ENCODE data around the gene AXIN2.

DNA sequence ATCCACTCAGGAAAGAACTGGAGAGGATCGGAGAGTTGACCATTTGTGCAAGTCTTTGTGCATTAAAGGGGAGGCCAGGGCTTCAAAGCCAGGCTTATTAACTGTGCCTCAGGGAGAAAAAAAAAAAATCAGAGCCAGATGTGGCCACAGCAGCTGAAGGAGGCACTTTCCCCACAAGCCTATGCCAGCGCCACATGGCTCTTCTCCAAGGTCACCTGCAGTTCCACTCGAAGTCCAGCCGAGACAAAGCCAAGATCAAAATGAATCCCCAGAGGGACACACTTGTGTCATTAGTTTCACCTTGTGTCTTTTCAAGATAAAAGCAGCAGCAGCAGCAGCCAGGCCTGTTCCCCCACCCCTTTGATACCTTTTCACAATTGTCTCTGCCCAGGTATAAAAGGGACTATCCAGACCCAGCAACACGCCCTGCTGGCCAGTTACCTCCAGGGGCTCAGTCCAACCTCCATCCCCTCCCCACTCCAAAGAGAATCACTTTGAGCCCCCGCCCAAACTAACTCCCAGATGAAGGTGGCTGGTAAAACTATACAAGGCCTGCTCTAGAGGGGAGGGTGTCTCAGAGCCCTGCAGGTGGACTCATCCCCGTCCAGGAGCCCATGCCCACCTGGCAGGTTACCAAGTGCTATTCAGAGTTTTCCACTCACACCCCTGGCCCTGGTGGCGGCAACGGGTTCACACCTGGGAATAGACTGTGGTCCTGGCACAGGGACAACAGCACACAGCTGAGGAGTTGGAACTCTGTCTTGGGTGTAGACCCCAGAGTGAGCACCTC is 29.2 kb downstream of the AXIN2 start:
- TF ChIP-seq POLR2AphosphoS5 (IDR thresholded peaks at IDR 0.05; ENCODE audit: borderline replicate concordance, low read depth, low read length) (no peak), EZH2 (IDR thresholded peaks at IDR 0.05) (no peak)

Measured in SK-N-MC (cell line).